Superior temporal gyrus (tissue), 1 donor: ENCODE results near the gene SYT8.

ENCODE experiments used
- DNase-seq: peaks from one replicate; pipeline ENCODE4 v3.0.0-alpha.2; 2016; ENCODE audit errors: extremely low spot score

Gene SYT8

DNA sequence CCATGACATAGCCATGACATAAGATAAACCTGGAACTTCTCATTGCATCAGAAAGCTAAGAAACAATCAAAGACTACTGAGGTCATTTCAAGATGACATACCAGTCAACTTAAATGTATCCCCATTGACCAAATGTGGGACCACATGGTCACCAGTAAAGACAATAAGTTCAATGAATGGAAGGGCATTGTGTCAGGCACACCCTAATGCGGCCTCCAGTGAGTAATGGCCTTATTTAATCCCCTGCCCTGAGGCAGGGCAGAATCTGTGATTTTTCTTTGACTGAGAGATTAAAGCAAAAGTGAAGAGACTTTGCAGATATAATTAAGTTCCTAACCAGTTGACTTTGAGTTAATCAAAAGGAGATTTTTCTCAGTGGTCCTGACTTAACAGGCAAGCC, 17.3 kb upstream of the SYT8 start:
- no peak for DNase-seq

DNA sequence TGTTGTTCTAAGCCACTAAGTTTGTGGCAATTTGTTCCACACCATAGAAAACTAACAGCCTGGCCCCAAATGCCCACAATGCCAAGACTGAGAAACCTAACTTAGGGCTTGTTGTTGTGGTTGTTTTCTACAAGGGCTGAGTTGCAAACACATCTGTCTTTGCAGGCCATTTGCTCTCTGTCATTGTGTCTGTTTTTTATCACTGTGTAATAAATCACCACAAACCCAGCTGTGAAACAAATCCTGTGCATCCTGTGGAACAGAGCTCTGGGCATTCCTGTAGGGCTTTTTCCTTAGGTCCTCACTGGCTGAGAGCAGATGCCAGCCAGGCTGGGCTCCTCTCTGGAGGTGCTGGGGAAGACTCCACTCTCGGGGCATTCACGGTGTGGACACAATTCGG, 15.7 kb upstream of the SYT8 start:
- no peak for DNase-seq

- DNase-seq, result no peak
Observed at GRCh38 chr11:1820463-1821325, 14.1 kb upstream of the SYT8 start.

- DNase-seq, result no peak
Observed at GRCh38 chr11:1821562-1821961, 13.2 kb upstream of the SYT8 start.

DNA sequence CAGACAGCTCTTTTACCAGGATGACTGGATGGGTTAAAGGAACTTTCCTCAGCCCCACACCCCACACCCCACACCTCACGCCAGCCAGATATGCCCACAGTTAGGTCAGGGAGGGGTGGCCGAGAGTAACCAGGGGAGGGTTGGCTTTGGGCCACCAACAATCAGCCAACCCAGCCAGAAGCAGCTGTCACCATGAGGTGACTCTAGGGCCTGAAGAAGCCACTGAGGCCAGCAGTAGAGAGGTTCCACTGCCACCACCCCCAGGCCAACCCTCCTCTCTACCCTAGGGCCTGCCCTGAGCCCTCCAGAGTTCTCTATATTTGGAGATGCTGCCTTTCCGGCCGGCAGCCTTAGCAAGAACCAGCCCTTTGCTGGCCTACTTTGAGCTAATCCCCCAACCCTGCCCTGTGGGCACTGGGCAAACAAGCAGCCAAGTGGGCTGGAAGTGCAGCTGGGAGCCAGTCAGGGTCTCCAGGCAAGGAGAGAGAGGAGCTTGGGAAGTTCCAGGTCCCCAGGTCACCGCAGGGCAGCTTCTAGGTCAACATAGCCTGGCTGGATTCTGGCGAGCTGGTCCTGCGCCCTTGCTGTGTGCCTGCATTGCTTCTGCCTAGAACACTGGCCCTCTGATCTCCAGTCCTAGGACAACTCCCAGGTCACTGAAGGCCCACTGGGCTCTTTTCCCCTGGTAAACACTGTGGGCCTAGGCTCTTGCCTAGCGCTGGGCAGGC, 12.0 kb upstream of the SYT8 start:
- no peak for DNase-seq

GRCh38 chr11:1823376-1824220, 11.2 kb upstream of the SYT8 start:
- DNase-seq, result no peak

- DNase-seq, result no peak
Observed at GRCh38 chr11:1824221-1825038, 10.4 kb upstream of the SYT8 start.

GRCh38 chr11:1825039-1825740, 9.6 kb upstream of the SYT8 start:
- DNase-seq, result no peak

- DNase-seq, result no peak
Observed at GRCh38 chr11:1825785-1826451, 8.9 kb upstream of the SYT8 start.

GRCh38 chr11:1826552-1827094, 8.2 kb upstream of the SYT8 start:
- no peak for DNase-seq

DNA sequence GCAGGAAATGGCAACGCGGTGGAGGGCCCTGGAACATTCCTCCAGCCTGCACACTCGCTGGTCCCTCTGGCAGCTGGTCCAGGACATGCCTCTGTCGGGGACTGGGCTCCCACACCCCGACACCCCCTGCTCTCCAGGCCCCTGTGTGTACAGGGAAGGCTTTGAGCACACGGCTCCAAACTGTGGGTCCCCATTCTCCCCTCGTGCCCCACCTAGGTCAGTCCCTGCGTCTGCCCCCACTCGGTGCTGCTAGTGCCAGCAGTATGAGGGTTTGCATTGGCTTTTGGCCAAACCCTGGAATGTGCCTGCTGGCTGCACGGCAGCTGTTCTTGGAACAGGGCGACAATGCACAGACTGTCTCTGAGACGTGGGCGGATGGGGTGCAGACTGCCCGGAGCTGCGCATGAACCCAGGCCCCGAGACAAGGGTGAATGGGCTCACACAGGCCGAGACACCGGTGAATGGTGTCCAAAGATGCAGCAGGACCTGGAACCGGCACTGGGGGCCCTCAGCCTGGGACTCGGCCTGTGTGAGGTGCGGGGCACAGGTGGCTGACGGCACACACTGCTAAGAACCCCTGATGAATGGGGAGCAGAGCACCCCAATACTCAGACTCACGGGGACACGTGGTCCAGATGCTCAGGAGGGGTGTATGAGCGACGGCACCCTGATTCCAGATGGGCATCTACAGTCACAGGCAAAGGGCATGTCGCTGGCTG, 7.5 kb upstream of the SYT8 start:
- DNase-seq, result peak; percentile 76

DNA sequence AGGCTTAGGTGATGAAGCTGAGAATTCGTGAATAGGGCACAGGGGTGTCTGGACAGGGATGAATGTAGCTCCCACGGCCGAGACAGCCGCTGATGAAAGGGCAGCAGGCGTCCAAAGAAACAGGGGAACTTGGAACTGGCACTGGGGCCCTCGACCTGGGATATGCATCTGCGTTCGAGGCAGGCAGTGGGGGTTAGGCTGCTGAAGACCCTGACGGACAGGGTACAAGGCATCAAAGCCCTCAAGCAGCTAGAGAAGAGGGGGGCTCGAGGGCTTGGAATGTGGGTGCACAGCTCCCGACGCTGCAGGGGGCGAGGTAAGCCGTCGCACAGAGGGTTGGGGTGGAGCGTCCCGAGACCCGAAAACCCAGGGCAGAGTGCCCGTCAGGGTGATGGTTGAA, 6.9 kb upstream of the SYT8 start:
- DNase-seq, result no peak

DNA sequence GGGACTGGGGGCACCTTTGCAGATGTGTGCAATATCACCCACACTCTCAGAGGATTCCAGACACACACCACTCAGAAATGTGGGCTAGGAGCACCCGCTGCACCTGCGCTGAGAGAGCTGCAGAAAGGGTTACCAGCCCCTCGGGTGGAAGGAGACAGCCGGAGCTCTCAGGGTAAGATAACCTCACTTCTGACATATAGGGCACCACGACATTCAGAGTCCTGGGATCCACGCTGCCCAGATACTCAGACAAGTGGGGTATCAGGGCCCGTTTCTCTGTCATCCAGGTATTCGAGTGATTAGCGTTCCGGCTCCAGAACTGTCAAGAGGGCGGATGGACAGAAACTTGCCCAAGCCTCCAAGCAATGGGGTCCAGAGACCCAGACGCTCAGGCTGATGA, 6.2 kb upstream of the SYT8 start:
- no peak for DNase-seq

GRCh38 chr11:1829039-1829820, 5.6 kb upstream of the SYT8 start:
- no peak for DNase-seq

DNA sequence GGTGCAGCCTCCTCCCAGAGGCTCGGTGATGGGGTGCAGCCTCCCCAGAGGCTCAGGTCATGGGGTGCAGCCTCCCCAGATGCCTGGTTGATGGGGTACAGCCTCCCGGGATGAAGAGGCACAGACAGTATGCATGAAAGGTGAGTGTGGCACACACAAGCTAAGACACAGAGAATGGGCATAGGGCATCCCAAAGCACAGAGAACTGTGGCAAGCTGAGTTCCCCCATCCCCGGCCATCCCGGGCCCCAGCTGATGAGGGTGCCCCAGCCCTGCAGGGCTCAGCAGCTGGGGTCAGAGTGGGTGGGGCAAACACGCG, 4.8 kb upstream of the SYT8 start:
- no peak for DNase-seq

DNA sequence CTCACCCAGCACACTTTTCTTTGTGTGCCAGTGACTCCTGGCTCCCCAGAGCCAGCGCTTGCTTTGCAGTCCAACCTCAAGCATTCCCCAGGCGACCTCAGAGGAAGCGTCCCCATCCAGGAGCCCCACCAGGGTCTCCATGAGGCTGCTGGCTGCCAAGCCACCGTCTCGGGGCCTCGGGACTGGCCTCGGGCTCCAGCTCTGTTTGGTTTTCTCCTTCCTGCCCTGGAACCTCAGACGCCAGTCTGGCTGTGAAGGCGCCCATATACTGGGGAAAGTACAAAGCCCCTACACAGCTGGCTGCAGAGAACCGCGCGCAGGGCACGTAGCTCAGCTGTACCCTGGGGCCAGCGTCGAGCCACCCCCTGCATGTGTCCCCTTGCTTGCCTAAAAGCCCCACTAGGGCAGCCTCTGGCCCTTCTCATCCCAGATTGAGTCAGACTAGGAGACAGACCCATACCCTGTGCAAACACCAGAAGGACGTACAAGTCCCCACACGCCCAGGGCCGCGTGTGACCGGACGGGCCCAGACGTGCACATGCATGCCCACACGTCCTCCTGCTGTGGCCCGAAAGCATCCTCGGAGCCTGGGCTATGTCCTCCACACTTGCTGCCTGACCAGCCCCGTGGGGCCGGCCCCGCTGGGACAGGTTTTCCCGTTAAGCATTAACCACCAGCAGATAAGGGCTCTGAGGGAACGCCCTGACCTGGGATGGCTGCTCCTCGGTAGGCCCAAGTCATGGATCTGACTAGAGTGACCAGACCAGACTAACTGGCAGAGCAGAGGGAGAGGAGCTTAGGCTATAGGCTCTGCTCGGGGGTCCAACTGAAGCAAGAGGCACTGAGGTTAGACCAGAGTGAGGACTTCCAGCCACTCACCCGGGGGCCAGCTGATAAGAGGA, 4.2 kb upstream of the SYT8 start:
- no peak for DNase-seq

DNA sequence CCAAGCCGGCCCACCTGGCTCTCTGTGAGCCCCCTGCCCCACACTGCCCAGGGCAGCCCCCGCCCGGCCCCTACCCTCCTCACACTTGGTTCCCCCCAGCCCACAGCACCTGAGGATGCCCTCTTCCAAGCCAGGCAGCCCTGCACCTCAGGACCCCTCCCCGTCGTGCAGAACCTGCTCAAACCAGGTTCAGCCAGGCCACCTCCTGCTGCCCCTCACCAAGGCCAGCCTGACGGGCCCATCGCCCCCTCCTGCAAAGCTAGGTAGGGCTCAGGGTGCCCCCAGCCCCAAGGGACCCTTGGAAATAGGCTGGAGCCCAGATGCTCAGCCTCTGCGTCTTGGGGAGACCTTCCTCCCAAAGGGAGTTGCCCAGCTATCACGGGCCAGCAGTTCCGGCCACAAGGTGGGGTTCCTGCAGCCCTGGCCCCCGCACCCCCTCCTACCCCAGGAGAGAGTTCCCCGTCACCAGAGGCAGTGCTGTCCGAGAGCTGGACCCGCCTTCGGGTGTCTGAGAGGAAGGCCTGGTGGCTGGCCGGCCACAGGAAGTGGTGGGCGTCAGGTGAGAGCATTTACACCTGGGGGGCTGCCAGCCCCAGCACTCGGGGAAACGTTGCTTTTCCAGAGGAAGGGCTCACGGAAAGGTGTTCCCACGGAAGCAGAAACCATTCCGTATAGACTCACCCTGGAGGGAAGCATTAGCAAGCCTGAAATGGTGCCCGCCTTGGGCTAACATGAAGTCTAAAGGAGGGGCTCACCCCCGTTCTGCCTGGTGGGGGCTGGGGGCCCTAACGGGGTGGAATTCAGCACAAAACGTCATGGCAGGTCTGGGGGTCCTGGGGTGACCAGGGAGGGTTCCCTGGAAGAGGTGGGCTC, 3.2 kb upstream of the SYT8 start:
- DNase-seq, result no peak
